ENCODE data around the gene CTCF. TPM values are rescaled to one million over a fixed set of nuclear protein-coding genes. Genes with fewer than 3 reads are reported as not detected.

Gene CTCF
- total and polyA plus RNA-seq, 10 of the 15 experiments (the other 5 are each of a cell fraction or from before 2014, with no cell fraction given) = 9.1 to 55.0 (median 41.8) TPM

- SMC1A ChIA-PET (ENCODE audit: uncharacterized antibody, unreplicated experiment) = interaction anchor here (0.6 to 5.7 kb wide), 16 partner anchors 10 to 425 kb away, joined by 3 to 92 read pairs (median 4); partner anchors contain the start of genes AGRP, ATP6V0D1 and RIPOR1
- ATAC-seq (no peak), FAIRE-seq (no peak), DNase-seq (ENCODE audit: low read depth, low spot score) (no peak)
- WGBS (ENCODE audit: insufficient coverage, insufficient replicate concordance, low lambda C conversion rate, missing lambda C conversion rate) = 15% methylated on average over 3 of the region's 3 CpGs
- H3K4me1 ChIP-seq (ENCODE audit: control insufficient read depth, insufficient read depth, low read length) = peaks cover 50% of the 10 kb centered on the region
- H3K9me3 ChIP-seq (replicated peaks; ENCODE audit: control insufficient read depth, insufficient read depth, low read length) = no peaks in the 10 kb centered on the region
- peak overlapping the region; percentile 50; the same call in 1 of the 2 replicates for H2AFZ ChIP-seq (ENCODE audit: control insufficient read depth, low read depth, low read length)
- CTCF ChIA-PET = interaction anchor here (0.6 to 14.1 kb wide), 14 partner anchors 11 to 716 kb away, joined by 3 to 453 read pairs (median 4); partner anchors contain the start of genes AGRP, ATP6V0D1, C16orf86 and CARMIL2
- no peaks in the 10 kb centered on the region for H4K20me1 ChIP-seq (ENCODE audit: control insufficient read depth, insufficient read depth)
- POLR2A ChIA-PET = interaction anchor here (0.8 to 5.9 kb wide), 6 partner anchors 13 to 418 kb away, joined by 3 to 42 read pairs (median 5); partner anchors contain the start of gene ATP6V0D1
- no peaks in the 10 kb centered on the region for H3K36me3 ChIP-seq (ENCODE audit: control insufficient read depth in 2 of 2, insufficient read depth in 2 of 2, low read length in 1 of 2)
- peak overlapping the region; percentile 18; the same call in 1 of the 2 replicates for H3K9ac ChIP-seq (ENCODE audit: control insufficient read depth, insufficient read depth, low read length)
- in situ Hi-C loops (cut with MboI) = loop anchor here (5.0 kb wide), 1 partner anchor 35 kb away; the partner anchor contains the start of genes AGRP and ATP6V0D1
- H3K4me3 ChIP-seq = no peak overlapping the region
- peak overlapping the region; percentile 92 for H3K4me2 ChIP-seq (ENCODE audit: control insufficient read depth, insufficient read depth)
- peaks cover 4% of the 10 kb centered on the region for H3K79me2 ChIP-seq (ENCODE audit: control insufficient read depth, insufficient read depth, low read length)
- TF ChIP-seq SIN3A (IDR thresholded peaks at IDR 0.05; ENCODE audit: low read depth, low read length) = no peak
- TF ChIP-seq CEBPB (IDR thresholded peaks at IDR 0.05; ENCODE audit: borderline replicate concordance in 1 of 2, low read depth in 2 of 2, low read length in 2 of 2) = no peak
- TF ChIP-seq BCL11A (IDR thresholded peaks at IDR 0.05; ENCODE audit: low read depth, low read length) = no peak
- intact Hi-C loops (cut with micrococcal nuclease; ENCODE audit: unreplicated experiment) = no loop called here
- no peaks in the 10 kb centered on the region for H3K27me3 ChIP-seq (replicated peaks in 1 of 2; ENCODE audit: control insufficient read depth in 2 of 2, insufficient read depth in 2 of 2, low read length in 1 of 2)
- H3K27ac ChIP-seq (ENCODE audit: control insufficient read depth, insufficient read depth) = peak overlapping the region; percentile 85
- RAD21 ChIA-PET (ENCODE audit: unreplicated experiment) = interaction anchor here (0.8 to 8.8 kb wide), 10 partner anchors 12 to 273 kb away, joined by 3 to 172 read pairs (median 6); partner anchors contain the start of genes ATP6V0D1, CARMIL2, CTCF and RIPOR1
- no TSS peak for BruUV-seq (replicated peaks)
Measured at GRCh38 chr16:67517155-67517445, 45.2 kb upstream of the CTCF start.

- peak; percentile 67 for ATAC-seq
- peak overlapping the region; percentile 92 for H3K4me2 ChIP-seq (ENCODE audit: control insufficient read depth, insufficient read depth)
- H3K27ac ChIP-seq (ENCODE audit: control insufficient read depth, insufficient read depth) = peak overlapping the region; percentile 85
- in situ Hi-C loops (cut with MboI) = loop anchor here (5.0 kb wide), 1 partner anchor 36 kb away; the partner anchor contains the start of genes AGRP and ATP6V0D1
- no peaks in the 10 kb centered on the region for H3K9me3 ChIP-seq (replicated peaks; ENCODE audit: control insufficient read depth, insufficient read depth, low read length)
- no peaks in the 10 kb centered on the region for H3K27me3 ChIP-seq (replicated peaks in 1 of 2; ENCODE audit: control insufficient read depth in 2 of 2, insufficient read depth in 2 of 2, low read length in 1 of 2)
- H3K4me1 ChIP-seq (ENCODE audit: control insufficient read depth, insufficient read depth, low read length) = peaks cover 50% of the 10 kb centered on the region
- DNase-seq (ENCODE audit: low read depth, low spot score) = peak; percentile 69
- 2% methylated on average over 11 of the region's 11 CpGs for WGBS (ENCODE audit: insufficient coverage, insufficient replicate concordance, low lambda C conversion rate, missing lambda C conversion rate)
- intact Hi-C loops (cut with micrococcal nuclease; ENCODE audit: unreplicated experiment) = no loop called here
- ChIA-PET SMC1A (ENCODE audit: uncharacterized antibody, unreplicated experiment) (interaction anchor here (0.6 to 5.7 kb wide), 16 partner anchors 9 to 424 kb away, joined by 3 to 92 read pairs (median 4); partner anchors contain the start of genes AGRP, ATP6V0D1 and RIPOR1), RAD21 (ENCODE audit: unreplicated experiment) (interaction anchor here (1.0 to 8.8 kb wide), 11 partner anchors 11 to 418 kb away, joined by 3 to 172 read pairs (median 6); partner anchors contain the start of genes ATP6V0D1, CARMIL2, CTCF and RIPOR1), CTCF (interaction anchor here (0.6 to 14.1 kb wide), 12 partner anchors 12 to 297 kb away, joined by 3 to 453 read pairs (median 8); partner anchors contain the start of genes AGRP, ATP6V0D1, C16orf86 and CARMIL2), POLR2A (interaction anchor here (0.8 to 5.9 kb wide), 4 partner anchors 25 to 417 kb away, joined by 3 to 42 read pairs (median 8); partner anchors contain the start of gene ATP6V0D1)
- peak overlapping the region; percentile 52 for H2AFZ ChIP-seq (ENCODE audit: control insufficient read depth, low read depth, low read length)
- no TSS peak for BruUV-seq (replicated peaks)
- H3K9ac ChIP-seq (ENCODE audit: control insufficient read depth, insufficient read depth, low read length) = peak overlapping the region; percentile 62
- H3K79me2 ChIP-seq (ENCODE audit: control insufficient read depth, insufficient read depth, low read length) = peaks cover 4% of the 10 kb centered on the region
- no peaks in the 10 kb centered on the region for H4K20me1 ChIP-seq (ENCODE audit: control insufficient read depth, insufficient read depth)
- peak overlapping the region; percentile 50; the same call in 1 of the 2 replicates for H3K4me3 ChIP-seq
- no peaks in the 10 kb centered on the region for H3K36me3 ChIP-seq (ENCODE audit: control insufficient read depth in 2 of 2, insufficient read depth in 2 of 2, low read length in 1 of 2)
- FAIRE-seq = no peak
- no peak for TF ChIP-seq HDAC6 (IDR thresholded peaks at IDR 0.05; ENCODE audit: unreplicated experiment)
- no peak for TF ChIP-seq SMAD5 (IDR thresholded peaks at IDR 0.05; ENCODE audit: low read depth)
- no peak for TF ChIP-seq BCL3 (IDR thresholded peaks at IDR 0.05; ENCODE audit: borderline replicate concordance, insufficient read depth, low read depth, low read length, poor library complexity, severe bottlenecking)
- TF ChIP-seq ZSCAN29 (IDR thresholded peaks at IDR 0.05) = no peak
- no peak for TF ChIP-seq SREBF1 (IDR thresholded peaks at IDR 0.05; ENCODE audit: low read length)
- no peak for TF ChIP-seq CHD1 (IDR thresholded peaks at IDR 0.05; ENCODE audit: low read depth, low read length)
Measured at GRCh38 chr16:67517661-67518423, 44.5 kb upstream of the CTCF start.
